Myocyte (in vitro differentiated cells): ENCODE measurements around the gene CDC45. TPM values are rescaled to one million over a fixed set of nuclear protein-coding genes. Genes with fewer than 3 reads are reported as not detected.

Experiments used
- DNase-seq: peaks from one replicate; pipeline ENCODE4 v3.0.0-alpha.2; 2012; ENCODE audit warnings: low read depth
- total RNA-seq: library from RNA; depleted of rRNA; stranded (reverse); fragments of >200 nt; gene quantifications from 2 replicates; pipeline ENCODE4 v1.2.3, GENCODE V29; 2014

The CDC45 gene
- total RNA-seq, 1 donor from 2014 or later = 4.5 TPM

DNA sequence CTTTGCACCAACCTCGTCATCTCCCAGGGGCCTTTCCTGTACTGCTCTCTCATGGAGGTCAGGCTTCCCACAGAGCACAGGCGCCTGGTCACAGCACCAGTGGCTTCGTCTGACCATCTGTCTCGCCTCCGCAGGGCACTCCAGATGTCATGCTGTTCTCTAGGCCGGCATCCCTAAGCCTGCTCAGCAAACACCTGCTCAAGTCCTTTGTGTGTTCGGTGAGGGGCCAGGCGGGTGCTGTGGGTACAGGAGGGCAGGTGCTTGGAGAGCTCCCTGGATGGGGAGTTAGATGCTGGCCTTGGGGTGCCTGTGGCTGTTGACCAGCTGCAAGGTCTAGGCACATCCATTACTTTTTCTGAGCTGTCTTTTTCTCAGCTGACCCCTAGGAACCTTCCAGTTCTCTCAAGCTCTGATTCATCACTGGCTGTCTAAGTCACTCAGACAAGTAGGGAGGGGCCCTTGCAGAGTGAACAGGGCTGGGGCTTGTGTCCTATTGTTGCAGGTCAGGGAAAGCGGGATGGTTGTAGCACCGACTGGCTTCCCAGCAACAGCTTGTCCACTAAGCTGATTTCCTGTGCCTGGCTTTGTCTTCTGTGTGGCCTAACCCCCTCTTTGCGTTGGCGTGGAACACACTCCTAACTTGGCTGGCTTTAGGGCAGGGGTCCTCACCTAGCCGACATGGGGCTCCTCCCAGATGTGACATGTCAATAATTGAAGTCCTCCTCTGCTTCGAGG lies 35.3 kb downstream of the CDC45 start:
- peak; percentile 99 for DNase-seq

DNA sequence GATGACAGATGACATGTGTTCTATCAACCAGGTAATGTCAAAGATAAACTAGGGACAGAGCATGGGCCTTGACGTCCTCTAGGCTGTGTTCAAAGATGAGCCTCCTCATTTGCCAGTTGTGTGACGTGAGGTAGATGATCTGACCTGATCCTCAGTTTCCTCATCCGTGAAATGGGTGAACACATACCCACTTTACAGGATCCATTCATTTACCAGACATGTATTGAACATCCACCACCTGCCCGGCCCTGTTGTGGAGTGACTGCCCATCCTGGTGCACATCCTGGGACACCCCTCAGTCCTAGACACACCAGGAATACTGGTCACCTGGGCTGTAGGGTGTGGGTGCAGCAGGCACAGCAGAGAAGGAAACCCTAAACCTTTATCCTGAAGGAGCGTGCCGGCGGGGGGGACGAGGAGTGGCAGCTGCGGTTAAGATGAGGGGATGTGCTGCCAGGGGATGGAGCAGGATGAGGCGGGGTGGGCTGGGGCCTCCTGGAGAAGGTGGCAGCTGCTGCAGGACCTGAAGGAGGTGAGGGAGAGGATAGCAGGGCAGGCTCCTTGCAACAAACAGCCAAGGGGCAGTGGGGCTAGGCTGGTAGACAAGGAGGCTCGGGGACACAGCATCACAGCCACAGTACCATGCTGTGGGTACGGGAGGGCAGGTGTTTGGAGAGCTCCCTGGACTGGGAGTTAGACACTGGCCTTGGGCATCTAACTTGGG lies 36.1 kb downstream of the CDC45 start:
- DNase-seq = no peak

DNA sequence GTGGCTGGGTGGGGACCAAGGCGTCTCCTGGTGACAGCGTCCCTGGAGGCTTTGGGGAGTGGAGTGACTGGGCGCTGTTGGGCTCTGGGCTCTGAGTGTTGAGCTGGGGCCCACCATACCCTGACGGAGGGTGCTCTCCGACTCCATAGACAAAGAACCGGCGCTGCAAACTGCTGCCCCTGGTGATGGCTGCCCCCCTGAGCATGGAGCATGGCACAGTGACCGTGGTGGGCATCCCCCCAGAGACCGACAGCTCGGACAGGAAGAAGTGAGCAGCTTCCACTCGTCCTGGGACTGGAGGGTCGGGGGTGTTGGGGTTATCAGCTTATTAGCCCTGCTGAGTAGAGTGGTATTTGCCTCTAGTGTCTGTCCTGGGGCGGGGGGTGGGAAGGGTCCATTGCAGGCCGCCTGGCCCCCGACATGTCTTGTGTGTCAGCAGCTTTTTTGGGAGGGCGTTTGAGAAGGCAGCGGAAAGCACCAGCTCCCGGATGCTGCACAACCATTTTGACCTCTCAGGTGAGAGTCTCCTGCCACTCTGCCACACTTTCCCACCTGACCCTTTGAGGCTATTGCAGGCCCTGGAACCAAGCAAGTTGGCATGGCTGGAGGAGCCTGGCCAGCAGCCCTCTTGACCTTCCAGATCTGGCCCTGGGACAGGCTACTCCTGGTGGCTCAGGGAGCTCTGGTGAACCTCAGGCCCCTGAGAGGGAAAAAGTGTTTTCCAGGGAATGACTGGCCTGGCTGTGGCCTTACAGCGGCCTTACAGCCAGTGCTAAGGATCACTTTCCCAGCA lies 36.9 kb downstream of the CDC45 start:
- DNase-seq = no peak

DNA sequence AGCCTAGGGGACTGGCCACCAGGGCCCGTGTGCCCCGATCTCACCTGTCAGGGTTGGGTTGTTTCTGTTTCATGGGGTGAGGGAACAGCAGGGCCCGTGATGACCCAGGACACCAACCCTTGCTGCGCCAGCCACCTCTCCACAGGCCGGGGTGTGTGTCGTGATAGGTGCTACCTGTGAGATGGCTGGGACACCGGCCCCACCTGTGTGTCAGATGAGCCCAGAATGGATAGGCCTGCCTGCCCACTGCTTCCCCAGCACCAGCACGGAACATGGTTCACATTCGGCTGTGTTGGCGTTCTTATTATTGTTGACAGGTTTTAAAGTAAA lies 37.4 kb downstream of the CDC45 start:
- DNase-seq = no peak

DNA sequence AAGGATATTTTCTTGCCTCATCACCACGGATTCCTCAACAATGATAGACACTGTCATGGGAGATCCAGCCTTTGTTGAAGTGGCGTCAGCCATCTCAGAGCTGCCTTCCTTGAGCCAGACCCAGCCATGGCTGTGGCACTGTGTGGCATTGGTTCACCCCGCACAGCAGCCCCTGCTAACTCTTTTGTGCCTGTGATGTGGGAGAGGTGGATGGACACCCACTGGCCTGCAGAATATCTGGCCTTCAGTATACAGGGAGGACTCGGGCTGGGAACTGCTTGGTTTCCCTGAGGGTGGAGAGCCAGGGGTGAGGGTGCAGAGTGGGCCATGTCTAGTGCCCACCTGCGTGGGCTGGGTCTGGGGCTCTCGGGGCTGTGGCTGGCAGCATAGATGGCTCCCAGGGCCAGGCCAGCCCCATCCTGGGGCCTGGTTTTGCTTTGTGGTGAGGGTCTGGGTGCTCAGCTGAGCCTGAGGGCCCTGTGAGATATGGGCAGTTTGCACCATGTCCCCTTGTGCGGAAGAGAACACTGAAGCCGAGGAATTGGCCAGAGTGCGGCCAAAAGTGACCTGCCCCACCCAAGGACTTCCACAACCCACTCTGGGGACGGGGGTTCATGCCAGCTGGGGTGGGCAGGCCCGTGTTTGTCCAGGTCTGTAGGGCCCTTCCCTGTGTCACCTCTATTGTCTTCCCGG lies 38.3 kb downstream of the CDC45 start:
- no peak for DNase-seq

DNA sequence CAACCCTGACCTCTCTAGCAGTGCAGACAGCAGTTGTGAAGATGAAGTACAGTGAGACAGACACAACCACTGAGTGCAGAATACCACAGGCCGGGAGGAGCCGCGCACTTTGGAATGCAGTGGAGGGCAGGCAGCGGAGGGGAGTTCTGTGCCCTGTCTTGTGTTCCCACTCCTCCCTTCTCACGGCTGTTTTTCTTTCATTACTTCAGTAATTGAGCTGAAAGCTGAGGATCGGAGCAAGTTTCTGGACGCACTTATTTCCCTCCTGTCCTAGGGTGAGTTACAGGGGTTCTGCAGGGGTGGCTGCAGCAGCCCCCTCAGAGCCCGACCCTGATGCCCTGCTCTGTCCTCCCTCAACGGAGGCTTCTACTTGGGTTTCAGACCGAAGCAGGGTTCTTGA lies 38.9 kb downstream of the CDC45 start:
- DNase-seq = no peak

DNA sequence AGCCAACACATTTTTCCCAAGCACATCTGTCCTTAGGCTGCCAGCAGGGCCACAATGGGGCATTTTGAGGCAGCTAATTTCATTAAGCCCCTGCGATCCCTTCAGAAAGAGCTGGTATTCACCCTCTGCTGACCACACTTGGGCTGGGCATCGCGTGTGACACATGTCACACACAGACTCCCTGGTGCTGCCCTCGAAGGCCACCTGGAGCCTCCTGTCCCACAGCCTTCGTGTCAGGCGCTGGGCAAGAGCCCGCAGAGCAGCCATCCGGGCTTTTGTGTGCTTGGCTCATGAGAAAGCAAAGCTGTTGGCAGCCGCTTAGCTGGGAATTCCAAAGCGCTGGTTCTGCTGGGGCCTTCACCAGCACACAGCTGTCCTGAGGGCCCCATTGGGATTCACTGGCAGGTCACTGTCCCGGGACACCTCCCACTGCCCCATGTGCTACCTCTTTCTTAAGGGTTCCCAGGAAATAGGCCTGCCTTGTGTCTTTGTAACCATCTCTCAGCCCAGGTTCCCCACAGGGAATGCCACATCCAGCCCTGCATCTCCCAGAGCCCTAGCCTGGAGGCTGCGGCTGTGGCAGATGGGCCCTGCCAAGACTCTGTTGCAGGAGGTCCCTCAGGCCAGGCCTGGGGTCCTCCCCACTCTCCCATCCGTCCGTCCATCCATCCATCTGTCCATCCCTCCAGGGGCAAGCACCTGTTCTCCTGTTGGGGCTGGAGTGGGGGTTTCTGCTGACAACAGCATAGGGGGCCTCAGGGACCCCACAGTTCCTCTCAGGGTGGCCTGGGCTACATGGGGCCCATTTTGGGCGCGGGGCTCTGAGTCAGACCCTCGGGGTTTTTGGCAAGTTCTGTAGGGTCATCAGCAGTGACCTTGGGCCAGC lies 39.6 kb downstream of the CDC45 start:
- DNase-seq = peak; percentile 68

DNA sequence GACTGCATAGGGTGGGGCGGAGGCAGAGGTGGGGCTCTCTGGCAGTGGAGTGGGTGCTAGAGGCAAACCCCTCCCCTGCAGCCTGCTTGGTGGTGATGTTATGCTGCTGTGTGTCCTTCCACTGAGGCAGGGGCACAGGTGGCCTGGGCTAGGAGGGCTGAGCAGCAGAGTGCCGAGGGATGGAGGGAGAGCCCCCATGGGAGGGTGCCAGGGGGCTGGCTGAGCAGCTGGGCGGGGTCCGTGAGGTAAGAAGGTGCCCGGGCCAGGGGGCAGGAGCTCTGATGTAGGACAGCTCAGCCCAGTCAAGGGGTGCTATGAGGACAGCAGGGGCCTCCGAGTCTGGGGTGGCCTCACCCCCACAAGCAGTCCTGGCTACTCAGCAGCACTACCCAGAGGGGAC lies 40.3 kb downstream of the CDC45 start:
- no peak for DNase-seq

DNA sequence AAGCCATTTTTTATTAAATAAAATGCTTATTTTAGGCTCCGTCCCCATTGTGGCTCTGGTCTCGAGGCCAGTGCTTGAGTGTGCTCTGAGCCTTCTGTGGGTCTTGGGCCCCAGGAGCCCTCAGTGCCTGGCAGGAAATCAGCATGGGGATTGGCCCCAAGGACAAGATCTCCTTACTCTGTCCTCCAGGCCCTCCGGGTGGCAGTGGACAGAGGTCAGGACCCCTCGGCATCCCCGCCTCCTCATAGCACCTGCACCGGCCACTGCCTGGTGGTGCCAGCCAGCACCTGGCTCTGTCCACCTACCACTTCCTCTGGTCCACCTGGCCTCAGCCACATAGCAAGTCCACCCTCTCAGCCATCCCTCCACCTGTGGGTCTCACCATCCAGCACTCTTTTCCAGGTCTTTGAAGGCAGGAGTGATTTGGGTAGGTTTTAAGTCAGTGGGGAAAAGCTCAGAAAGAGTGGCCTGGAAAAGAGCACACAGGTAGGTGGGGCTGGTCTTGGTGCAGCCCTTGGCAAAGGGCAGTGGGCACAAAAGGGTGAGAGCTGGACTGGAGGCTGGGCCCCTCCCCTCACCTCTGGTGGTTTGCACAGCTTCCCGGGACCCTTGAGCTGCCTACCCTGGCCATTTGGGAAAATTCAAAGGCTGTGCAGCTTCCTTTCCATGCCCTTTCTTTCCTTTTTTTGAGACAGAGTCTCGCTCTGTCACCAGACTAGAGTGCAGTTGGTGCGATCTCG lies 41.0 kb downstream of the CDC45 start:
- no peak for DNase-seq

DNA sequence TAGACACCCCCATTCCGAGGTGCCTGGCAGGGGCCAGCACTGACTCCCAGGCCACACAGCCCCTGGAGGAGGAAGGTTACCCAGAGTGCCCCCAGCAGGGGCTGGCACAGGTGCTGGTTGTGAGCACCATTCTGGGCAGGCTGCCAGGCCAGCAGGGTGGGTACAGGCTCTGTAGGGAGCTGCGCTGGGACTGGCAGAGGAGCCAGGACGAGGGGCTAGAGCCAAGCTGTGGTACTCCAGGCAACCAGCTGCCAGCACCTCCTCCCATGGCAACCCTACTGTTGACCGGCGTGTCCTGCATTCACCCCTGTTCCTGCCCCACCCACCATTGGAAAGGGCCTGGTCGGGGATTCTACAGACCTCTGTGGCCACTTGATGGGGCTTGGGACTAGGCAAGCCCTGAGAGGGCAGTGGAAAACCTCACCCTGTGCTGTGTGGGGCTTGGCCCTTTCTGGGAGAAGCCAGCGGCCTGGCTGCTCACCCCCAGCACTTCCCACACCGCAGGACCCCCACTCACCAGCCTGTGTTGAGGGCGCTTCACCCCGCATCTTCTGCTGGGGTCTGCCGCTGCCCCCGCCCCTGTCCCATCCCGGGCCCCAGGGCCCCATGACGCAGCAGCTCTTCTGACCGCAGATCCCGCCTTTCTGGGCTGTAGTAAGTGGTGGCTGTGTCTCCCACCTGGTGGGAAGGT lies 42.6 kb downstream of the CDC45 start:
- peak; percentile 94 for DNase-seq

DNA sequence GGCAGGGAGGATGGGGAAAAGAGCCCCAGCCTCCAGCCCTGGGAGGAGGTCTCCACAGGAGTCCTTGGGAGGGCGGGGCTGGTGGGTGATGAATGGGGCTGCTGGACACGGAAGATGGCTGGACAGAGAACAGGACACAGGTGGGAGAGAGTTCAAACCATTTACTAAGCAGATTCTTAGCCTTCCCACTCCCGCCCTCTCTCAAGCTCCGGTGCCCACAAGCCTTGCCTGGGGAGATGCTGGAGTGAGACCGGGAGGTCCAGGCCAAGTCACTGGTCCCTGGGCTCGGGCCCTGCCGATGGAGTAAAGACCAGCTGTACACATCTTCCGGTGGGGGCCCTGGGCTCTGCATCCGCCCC lies 43.1 kb downstream of the CDC45 start:
- no peak for DNase-seq

DNA sequence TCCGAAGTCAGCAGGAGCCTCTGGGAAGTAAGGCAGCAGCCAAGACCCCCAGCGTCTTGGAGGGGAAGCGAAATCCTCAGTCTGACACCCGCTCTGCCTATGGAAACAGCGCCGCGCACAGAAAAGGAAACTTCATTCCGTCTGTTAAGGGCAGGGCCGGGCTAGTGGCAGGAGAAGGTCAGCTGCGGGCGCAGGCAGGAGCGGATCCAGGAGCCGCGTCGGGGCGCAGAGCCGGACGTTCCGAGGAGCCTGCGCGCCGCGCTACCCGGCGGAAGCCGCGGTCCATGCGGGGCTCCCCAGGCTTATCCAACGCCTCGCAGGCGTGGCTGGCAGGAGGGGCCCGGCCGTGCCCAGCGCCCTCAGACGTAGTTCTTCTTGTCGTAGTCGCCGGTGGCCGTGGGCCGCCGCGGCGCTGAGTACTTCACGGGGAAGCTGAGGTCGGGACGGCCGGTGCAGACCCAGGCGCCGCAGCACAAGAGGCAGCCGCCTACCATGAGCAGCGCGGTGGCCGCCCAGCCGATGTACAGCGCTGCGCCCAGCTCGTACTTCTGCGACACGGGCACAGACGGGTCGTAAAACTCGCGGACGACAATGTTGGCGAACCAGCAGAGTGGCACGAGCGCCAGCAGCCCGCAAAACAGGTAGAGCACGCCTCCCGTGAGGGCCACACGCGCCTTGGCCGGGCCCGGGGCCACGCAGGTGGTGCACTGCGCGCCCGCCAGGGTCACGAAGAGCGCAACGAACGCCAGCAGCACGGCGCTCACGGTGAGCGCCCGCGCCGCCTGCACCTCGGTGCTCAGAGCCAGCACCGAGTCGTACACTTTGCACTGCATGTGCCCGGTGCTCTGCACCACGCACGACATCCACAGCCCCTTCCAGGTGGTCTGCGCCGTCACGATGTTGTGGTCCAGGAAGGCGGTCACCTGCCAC lies 43.8 kb downstream of the CDC45 start:
- DNase-seq = no peak

DNA sequence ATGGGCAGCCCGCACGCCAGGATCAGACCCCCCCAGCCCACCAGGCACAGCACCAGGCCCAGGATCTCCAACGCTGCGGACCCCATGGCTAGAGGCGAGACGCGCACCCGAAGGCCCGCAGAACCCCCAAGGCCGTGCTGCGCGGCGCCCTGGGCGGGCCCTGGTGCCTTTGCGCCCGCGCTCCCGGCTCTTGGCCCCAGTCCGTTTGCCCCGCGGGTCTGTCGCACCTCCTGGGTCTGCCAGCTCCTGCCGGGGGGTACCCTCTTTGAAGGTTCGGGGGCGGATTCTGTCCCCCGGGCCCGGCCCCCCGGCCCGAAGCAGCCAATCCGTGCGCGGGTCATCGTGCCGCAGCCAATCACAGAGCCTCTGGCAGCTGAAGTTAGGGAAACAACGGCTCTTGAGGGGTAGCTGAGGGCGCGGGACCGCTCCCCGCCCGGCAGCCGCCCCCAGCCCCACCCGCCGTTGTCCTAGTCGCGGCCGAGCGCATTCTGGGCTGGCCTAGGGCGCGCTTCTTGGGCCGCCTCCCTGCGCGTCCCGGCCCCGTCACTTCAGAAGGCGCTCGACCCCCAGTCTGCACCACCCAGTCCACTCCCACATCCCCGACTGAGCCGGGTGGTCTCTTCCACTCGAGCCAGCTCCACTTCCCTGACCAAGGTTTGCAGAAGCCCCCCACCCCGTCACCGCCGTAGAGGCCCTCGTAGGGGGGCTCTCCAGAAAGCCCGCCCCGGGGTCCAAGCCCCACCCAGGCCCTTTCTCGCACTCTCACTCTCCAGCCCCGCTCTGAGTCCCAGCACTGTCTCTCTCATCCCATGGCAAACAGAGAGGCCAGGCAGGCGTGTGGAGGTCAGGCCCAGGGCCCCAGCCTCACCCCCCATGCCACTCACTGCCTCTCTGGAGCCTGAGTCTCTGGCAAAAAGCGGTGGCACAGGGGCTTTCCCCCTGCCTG lies 44.7 kb downstream of the CDC45 start, which contains the start of gene CLDN5:
CLDN5 (minus strand) TSS at position 241 of the 946 bp plus-strand sequence; CDS start at position 86, 155 bp downstream.
- no peak for DNase-seq

DNA sequence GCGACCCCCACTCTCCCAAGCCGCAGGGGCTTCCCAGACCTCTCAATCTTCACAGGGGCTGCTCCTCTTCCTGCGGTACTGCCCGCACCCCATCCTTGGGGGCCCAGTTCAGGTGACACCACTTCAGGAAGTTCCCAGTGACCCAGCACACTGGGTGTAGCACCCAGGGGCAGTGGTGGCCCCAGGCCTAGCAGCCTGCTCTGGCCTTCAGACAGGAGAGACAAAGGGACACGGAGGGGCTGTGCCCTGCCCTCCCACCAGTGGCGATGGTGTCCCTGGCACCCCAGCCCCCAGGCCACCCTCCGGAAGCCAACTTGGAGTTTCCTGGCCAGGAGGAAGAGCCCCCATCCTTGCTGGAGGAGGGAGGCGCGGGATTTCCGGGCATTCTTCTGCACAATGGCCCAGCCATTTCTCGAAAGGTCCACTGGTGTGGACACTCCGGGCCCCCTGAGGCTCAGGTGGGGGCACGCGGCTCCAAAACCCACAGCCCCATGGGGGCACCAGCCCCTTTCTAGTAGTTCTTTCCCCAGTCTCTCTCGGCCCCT lies 45.5 kb downstream of the CDC45 start:
- no peak for DNase-seq

DNA sequence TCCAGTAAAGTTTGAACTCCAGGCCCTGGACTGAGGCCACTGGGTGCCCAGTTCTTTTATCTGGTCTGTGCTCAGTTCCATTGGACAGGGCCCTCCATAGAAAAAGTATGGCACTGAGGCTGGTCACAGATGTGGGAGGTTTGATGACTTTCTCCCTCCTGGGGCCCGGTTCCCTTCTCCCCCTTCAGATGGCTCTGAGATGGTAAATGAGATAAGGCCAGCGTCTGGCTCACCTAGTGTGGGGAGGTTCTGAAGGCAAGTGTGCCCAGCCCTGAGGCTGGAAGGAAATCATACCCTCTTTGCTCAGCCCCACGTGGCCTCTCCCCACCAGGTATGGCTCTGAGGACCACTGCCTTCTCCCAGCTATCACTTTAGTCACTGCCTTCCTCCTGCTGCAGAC lies 45.9 kb downstream of the CDC45 start:
- DNase-seq = no peak

DNA sequence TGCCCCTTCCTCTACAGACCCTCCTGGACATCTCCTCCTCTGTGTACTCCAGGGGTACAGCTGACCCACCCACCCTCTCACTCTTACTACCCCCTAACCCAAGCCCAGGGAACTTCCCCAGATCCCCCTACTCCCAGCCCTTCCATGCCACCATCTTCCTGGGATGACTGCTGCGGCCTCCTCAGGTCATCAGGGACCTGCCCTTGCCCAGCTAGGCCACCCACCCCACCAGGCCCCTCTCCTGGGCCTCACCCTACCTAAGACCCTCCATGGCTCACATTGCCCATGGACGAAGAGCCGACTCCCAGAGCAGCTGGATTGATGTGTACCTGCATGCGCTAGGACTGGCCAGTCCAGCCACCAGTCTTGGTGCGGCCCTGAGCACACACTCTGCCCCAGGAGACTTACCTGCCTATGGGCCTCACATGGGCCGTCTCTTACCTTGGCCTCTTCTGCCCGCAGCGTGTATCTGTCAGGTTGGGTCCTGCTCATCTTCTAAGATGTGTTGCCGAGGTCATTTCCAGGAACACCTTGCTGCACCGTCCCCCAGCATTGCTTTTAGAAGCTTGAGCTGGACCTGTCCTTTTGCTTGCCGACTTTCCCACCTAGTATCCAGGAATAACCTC lies 46.5 kb downstream of the CDC45 start:
- DNase-seq = no peak
